ENCODE results near the gene RTL1.

The RTL1 gene

DNA sequence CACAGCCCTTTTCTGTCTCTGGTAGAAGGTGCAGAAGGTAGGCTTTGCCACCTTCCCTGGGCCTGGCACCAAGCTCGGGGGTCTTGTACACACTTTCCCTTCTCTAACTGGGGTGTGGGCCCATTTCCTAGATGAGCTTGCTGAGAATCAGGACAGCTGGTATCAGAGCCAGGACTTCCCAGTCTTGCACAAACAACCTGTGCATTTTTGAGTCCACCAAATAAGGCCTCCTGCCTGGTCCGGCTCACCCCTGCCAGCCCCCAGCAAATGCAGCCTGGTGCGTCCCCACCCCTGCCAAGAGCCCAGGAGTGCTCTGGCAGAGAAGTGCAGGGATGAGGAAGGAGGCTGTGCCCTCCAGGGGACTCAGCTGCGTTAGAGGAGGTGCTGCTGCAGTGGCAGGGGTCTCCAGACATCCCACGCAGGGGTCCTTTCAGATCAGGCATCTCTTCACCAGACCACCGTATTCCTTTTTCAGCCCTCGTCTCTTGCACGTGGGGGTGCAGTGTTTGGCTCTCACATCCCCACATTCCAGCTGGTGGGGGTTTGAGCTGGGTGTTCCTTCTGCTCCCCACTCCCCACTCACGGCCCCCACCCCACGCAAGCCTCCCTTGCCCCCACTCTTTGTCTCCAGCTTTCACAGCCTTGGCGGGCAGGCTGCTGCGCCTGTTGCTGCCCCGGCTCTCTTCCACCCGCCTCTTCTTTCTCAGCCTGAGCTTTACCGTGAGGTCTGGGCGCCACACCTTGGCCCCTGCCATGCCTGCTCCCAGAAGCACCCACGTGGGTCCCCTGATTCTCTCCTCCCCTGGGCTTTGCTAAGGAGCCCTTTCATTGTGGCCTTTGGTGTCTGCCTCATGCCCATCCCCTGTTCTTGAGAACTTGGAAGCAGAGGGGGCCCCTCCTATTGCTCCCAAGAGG lies 45.3 kb downstream of the RTL1 start:
- no peak overlapping the region for H3K9ac ChIP-seq (ENCODE audit: low read depth in 1 of 2, low read length in 2 of 2)
- no peak overlapping the region for H3K27ac ChIP-seq (ENCODE audit: low read depth, low read length)
- no peaks in the 10 kb centered on the region for H3K9me3 ChIP-seq (ENCODE audit: control insufficient read depth in 1 of 2, low read length in 2 of 2)
- no peak overlapping the region for H3K4me3 ChIP-seq (ENCODE audit: low read depth in 1 of 2, low read length in 2 of 2)
- H3K36me3 ChIP-seq (ENCODE audit: control insufficient read depth in 1 of 2, insufficient read depth in 2 of 2, low read length in 2 of 2), result no peaks in the 10 kb centered on the region
- H3K4me1 ChIP-seq (ENCODE audit: control insufficient read depth in 1 of 2, insufficient read depth in 2 of 2, low read length in 2 of 2), result no peaks in the 10 kb centered on the region
- H3K27me3 ChIP-seq (ENCODE audit: control insufficient read depth in 1 of 2, insufficient read depth in 2 of 2, low read length in 2 of 2), result no peaks in the 10 kb centered on the region

DNA sequence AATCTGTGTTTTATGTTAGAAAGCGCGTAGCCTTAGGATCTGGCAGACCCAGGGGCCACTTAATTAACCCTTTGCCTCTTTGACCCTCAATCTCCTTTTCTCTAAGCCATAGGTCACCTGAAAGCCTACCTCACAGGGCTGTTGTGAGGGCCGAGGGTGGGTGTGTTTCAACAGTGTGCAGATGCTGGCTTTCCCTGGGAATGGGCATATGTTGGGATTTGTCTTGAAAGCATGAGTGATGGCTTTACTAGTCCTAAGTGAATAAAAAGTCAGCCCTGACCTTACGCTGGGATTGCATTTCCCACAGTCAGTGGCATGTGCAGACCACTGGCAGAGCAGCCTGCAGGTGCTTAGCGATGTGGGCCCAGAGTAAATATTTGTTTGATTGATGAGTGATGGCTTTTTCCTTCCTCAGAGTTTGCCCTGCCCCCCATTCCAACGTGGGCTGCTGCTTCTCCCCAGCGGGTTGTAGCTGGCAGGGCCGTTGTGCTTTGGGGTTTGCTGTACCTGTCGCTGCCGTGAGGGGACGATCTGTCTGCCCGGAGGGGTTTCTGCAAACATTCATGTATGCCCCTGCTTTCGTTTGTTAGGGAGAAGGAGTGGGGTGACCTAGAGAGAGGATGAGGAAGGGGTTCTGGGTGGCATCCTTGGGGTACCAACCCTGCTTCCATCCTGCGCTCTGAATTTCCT lies 46.1 kb downstream of the RTL1 start:
- Histone ChIP-seq H3K9ac (ENCODE audit: low read depth in 1 of 2, low read length in 2 of 2) (no peak overlapping the region), H3K4me3 (ENCODE audit: low read depth in 1 of 2, low read length in 2 of 2) (no peak overlapping the region), H3K9me3 (ENCODE audit: control insufficient read depth in 1 of 2, low read length in 2 of 2) (no peaks in the 10 kb centered on the region), H3K36me3 (ENCODE audit: control insufficient read depth in 1 of 2, insufficient read depth in 2 of 2, low read length in 2 of 2) (no peaks in the 10 kb centered on the region), H3K27ac (ENCODE audit: low read depth, low read length) (no peak overlapping the region), H3K27me3 (ENCODE audit: control insufficient read depth in 1 of 2, insufficient read depth in 2 of 2, low read length in 2 of 2) (no peaks in the 10 kb centered on the region), H3K4me1 (ENCODE audit: control insufficient read depth in 1 of 2, insufficient read depth in 2 of 2, low read length in 2 of 2) (no peaks in the 10 kb centered on the region)

DNA sequence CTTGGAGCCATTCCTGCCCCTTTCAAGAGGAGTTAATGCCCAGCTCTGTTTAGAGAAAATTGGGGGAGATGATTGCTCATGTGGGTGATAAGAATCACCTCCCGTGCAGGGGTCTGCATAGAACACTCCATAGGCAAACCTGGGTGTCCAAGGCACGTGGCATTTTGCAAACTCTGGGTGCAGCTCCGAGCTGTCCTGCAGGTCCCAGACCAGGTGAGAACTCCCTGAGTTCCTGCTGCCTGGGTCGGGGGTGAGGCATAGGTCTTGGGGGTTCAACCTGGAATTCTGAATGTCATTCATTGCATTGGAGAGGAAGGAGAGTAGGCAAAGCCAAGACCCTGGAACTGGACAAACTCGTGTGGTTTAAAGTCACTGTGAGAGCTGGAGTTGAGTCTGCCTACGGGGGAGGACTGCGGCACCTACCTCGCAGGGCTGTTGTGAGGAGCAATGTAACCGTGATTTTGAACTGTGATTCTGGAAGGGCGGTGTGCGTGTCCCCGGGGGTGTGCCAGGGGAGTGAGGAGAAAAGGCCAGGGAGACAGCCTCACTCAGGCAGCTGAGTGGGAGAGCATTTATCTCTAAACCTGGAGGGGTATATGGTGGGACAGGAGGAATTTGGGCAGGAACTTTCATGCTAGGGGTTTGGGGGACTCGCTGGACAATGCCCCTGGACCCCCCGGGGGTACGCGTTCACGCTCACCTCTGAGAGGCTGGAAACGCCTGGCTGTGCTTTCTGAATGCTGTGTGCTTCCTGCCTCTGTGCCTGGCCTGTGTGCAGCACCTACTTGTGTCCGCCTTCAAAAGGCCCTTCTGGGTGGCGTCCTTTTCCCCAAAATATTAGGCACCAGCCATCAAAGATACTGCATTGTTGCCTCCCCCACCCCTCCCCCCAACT lies 47.2 kb downstream of the RTL1 start:
- no peaks in the 10 kb centered on the region for H3K27me3 ChIP-seq (ENCODE audit: control insufficient read depth in 1 of 2, insufficient read depth in 2 of 2, low read length in 2 of 2)
- H3K4me3 ChIP-seq (ENCODE audit: low read depth in 1 of 2, low read length in 2 of 2), result no peak overlapping the region
- no peaks in the 10 kb centered on the region for H3K9me3 ChIP-seq (ENCODE audit: control insufficient read depth in 1 of 2, low read length in 2 of 2)
- H3K9ac ChIP-seq (ENCODE audit: low read depth in 1 of 2, low read length in 2 of 2), result no peak overlapping the region
- H3K36me3 ChIP-seq (ENCODE audit: control insufficient read depth in 1 of 2, insufficient read depth in 2 of 2, low read length in 2 of 2), result no peaks in the 10 kb centered on the region
- H3K4me1 ChIP-seq (ENCODE audit: control insufficient read depth in 1 of 2, insufficient read depth in 2 of 2, low read length in 2 of 2), result no peaks in the 10 kb centered on the region
- H3K27ac ChIP-seq (ENCODE audit: low read depth, low read length), result no peak overlapping the region

DNA sequence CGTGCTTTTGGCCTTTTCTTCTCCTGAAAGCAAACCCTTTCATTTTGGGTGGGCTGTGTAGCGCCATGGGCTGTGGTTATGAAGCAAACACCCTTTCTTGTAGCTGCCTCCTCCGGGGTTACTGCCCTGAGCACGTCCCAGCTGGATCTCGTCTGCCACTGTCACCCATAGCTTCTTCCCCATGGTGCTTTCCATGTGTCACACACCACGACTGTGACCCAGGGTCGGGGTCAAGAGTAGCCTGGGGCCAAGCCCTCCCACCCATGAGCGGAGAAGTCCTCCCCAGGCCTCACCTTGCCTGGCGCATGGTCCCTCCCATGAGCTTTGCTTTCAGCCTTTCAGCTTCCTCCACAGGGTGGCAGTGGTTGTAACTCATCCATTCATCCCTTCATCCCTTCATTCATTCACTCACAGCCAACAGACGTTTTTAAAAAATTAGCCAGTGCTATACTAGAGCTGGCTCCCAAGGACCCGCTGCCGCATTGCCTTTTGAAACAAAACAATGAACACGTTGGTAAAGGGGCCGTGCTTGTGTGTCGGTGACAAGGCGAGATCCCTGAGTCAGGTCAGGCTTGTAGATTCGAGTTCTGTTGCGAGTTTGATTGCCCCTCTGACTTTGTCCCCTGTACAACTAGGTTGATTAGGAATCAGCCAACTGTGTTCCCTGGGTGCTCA lies 48.1 kb downstream of the RTL1 start:
- Histone ChIP-seq H3K4me1 (ENCODE audit: control insufficient read depth in 1 of 2, insufficient read depth in 2 of 2, low read length in 2 of 2) (no peaks in the 10 kb centered on the region), H3K36me3 (ENCODE audit: control insufficient read depth in 1 of 2, insufficient read depth in 2 of 2, low read length in 2 of 2) (no peaks in the 10 kb centered on the region), H3K27me3 (ENCODE audit: control insufficient read depth in 1 of 2, insufficient read depth in 2 of 2, low read length in 2 of 2) (no peaks in the 10 kb centered on the region), H3K9me3 (ENCODE audit: control insufficient read depth in 1 of 2, low read length in 2 of 2) (no peaks in the 10 kb centered on the region), H3K9ac (ENCODE audit: low read depth in 1 of 2, low read length in 2 of 2) (no peak overlapping the region), H3K27ac (ENCODE audit: low read depth, low read length) (no peak overlapping the region), H3K4me3 (ENCODE audit: low read depth in 1 of 2, low read length in 2 of 2) (no peak overlapping the region)

DNA sequence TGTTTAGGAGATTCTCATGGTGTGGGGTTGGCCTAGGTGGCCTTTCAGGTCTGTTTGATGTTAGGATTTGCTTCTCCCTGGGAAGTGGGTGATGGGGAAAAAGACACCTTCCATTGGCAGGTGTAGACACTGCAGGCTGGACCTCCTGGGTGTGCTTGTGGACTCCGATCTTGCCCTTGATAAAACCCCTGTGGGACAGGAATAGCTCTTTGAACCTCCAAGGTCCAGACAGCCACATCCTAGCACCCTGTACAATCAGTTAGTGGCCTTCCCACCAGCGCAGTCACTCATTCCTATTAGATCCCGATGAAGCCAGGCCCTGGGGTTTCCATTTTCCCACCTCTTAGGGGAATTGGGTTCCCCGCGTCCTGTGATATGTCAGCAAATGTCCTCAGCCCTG lies 49.1 kb downstream of the RTL1 start:
- Histone ChIP-seq H3K27ac (ENCODE audit: low read depth, low read length) (no peak overlapping the region), H3K9me3 (ENCODE audit: control insufficient read depth in 1 of 2, low read length in 2 of 2) (no peaks in the 10 kb centered on the region), H3K27me3 (ENCODE audit: control insufficient read depth in 1 of 2, insufficient read depth in 2 of 2, low read length in 2 of 2) (no peaks in the 10 kb centered on the region), H3K4me3 (ENCODE audit: low read depth in 1 of 2, low read length in 2 of 2) (no peak overlapping the region), H3K4me1 (ENCODE audit: control insufficient read depth in 1 of 2, insufficient read depth in 2 of 2, low read length in 2 of 2) (no peaks in the 10 kb centered on the region), H3K9ac (ENCODE audit: low read depth in 1 of 2, low read length in 2 of 2) (no peak overlapping the region), H3K36me3 (ENCODE audit: control insufficient read depth in 1 of 2, insufficient read depth in 2 of 2, low read length in 2 of 2) (no peaks in the 10 kb centered on the region)

DNA sequence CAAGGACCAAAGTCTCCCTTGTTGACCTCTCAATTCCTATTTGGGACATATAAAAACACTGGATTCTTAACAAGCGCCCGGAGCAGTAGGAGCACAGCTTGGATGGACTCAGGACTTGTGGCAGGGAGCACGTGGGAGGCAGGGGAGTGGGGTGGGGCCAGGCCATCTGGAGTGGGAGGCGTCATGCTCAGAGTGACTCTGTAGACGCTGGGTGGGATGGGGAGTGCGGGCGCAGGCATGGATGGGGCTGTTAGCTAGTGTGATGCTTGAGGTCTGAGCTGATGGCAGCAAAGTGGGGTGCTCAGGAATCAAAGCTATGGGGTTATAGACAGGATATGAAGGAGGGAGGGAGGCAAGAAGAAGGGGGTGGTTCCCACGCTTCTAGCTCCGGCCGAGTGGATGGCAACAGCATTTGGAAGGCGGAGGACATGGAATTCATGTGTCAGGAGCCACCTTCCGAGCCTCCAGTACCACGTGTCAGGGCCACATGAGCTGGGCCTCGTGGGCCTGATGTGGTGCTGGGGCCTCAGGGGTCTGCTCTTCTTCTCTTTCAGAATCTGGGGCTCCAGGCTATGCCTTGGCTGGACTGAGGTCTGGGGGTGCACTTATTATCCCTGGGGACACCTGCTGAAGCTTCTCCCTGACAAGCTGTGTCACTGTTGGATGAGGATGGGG lies 51.4 kb downstream of the RTL1 start:
- H3K27me3 ChIP-seq (ENCODE audit: control insufficient read depth in 1 of 2, insufficient read depth in 2 of 2, low read length in 2 of 2), result no peaks in the 10 kb centered on the region
- no peaks in the 10 kb centered on the region for H3K36me3 ChIP-seq (ENCODE audit: control insufficient read depth in 1 of 2, insufficient read depth in 2 of 2, low read length in 2 of 2)
- no peak overlapping the region for H3K27ac ChIP-seq (ENCODE audit: low read depth, low read length)
- H3K4me3 ChIP-seq (ENCODE audit: low read depth in 1 of 2, low read length in 2 of 2), result no peak overlapping the region
- no peaks in the 10 kb centered on the region for H3K4me1 ChIP-seq (ENCODE audit: control insufficient read depth in 1 of 2, insufficient read depth in 2 of 2, low read length in 2 of 2)
- no peaks in the 10 kb centered on the region for H3K9me3 ChIP-seq (ENCODE audit: control insufficient read depth in 1 of 2, low read length in 2 of 2)
- H3K9ac ChIP-seq (ENCODE audit: low read depth in 1 of 2, low read length in 2 of 2), result no peak overlapping the region

DNA sequence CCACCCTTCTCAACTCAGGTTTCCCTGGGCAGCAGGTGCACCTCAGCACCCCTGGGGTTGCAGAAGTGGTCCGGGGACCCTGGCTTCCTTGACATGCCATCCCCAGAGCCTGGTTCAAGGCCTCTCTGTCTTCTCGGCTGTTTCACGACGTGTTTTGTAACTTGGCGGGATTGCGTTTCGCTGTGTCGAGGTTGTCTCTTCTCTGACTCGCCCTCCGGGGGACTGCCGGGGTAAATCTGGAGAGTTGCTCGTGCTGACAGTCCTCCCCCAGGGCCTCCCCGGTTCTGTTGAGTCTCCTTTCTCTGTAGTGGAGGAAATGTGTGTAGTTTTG lies 52.0 kb downstream of the RTL1 start:
- H3K4me1 ChIP-seq (ENCODE audit: control insufficient read depth in 1 of 2, insufficient read depth in 2 of 2, low read length in 2 of 2), result no peaks in the 10 kb centered on the region
- no peak overlapping the region for H3K9ac ChIP-seq (ENCODE audit: low read depth in 1 of 2, low read length in 2 of 2)
- no peaks in the 10 kb centered on the region for H3K9me3 ChIP-seq (ENCODE audit: control insufficient read depth in 1 of 2, low read length in 2 of 2)
- no peaks in the 10 kb centered on the region for H3K27me3 ChIP-seq (ENCODE audit: control insufficient read depth in 1 of 2, insufficient read depth in 2 of 2, low read length in 2 of 2)
- no peaks in the 10 kb centered on the region for H3K36me3 ChIP-seq (ENCODE audit: control insufficient read depth in 1 of 2, insufficient read depth in 2 of 2, low read length in 2 of 2)
- H3K4me3 ChIP-seq (ENCODE audit: low read depth in 1 of 2, low read length in 2 of 2), result no peak overlapping the region
- H3K27ac ChIP-seq (ENCODE audit: low read depth, low read length), result no peak overlapping the region

DNA sequence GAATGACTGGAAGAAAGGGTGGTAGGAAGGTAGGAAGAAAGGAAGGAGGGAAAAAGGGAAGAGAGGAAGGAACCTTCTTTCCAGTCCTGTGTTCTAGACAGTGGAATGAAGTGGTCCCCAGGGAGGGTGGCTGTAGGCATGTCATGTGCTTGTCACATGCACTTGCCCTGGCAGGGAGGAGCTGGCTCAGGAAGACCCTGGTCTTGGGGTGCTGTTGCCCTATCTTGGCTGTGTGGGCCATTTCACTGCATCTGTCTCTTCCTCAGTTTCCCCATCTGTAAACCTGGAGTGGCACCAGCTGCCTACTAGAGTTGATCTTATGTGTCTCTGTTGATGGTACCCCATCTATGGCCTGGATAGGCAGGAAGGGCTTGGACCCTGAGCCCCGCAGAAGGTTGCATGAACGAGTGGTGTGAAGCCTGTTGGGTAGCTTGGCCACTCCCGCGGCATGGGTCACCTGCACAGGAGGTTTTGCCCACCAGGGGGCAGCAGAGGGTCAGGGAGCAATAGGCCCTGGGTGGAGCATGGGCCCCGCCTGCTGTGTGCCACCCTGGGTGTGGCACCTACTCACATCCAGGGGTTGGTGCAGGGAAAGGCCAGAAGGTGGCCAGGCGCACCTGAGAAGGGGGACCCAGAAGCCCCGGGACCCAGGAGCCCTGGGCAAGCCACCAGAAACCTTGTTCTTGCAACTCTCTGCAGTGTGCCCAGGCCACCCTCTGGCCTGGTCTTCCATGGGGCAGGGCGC lies 52.5 kb downstream of the RTL1 start:
- H3K9me3 ChIP-seq (ENCODE audit: control insufficient read depth in 1 of 2, low read length in 2 of 2), result no peaks in the 10 kb centered on the region
- H3K27ac ChIP-seq (ENCODE audit: low read depth, low read length), result no peak overlapping the region
- no peaks in the 10 kb centered on the region for H3K36me3 ChIP-seq (ENCODE audit: control insufficient read depth in 1 of 2, insufficient read depth in 2 of 2, low read length in 2 of 2)
- no peaks in the 10 kb centered on the region for H3K4me1 ChIP-seq (ENCODE audit: control insufficient read depth in 1 of 2, insufficient read depth in 2 of 2, low read length in 2 of 2)
- H3K27me3 ChIP-seq (ENCODE audit: control insufficient read depth in 1 of 2, insufficient read depth in 2 of 2, low read length in 2 of 2), result no peaks in the 10 kb centered on the region
- no peak overlapping the region for H3K9ac ChIP-seq (ENCODE audit: low read depth in 1 of 2, low read length in 2 of 2)
- H3K4me3 ChIP-seq (ENCODE audit: low read depth in 1 of 2, low read length in 2 of 2), result no peak overlapping the region
